Heart left ventricle (tissue), 13 donors: ENCODE results near the gene WHRN.

Experiments used
- CTCF ChIP-seq, 12 donors: fragments of 200-600 bp; sonication (generic) in 4 of 12; IDR thresholded peaks; one replicate each; pipeline versions ENCODE4 v1.5.0 to v1.8.0; 2018 to 2022; ENCODE audit warnings: antibody characterized with exemption in 12 of 12, mild to moderate bottlenecking in 5 of 12
- POLR2A ChIP-seq, 2 donors: fragments of 450-650 bp; IDR thresholded peaks; one replicate each; pipeline ENCODE4 v1.6.1; 2017; ENCODE audit warnings: antibody characterized with exemption in 2 of 2, mild to moderate bottlenecking in 2 of 2, moderate library complexity in 2 of 2
- donor health status: ischemic (EF 13 %, LVEDD 7.1; RV severe dilation, severe dysfunction).
- donor health status: DM: no; HTN: yes; CAD: no.
- donor health status: DM: no; HTN: no; CAD: no.
- donor health status: ischemic (EF 25% LVEDD 6.9; RV normal size, moderate dysfunction).
- donor health status: ischemic (EF 25% LVEDD 5.7; RV mildly dilated, moderate dysfunction).
- donor health status: ischemic (EF 35%, LVEDD 5.7; RV mildly dilated, moderate dysfunction).
- donor health status: nonischemic (EF 11% LVEDD 7.7; RV severe dilation, severe dysfunction).
- donor health status: DM: yes; HTN: yes; CAD: no.
- donor health status: PGD.
- donor health status: ischemic (EF 29% LVEDD 5.4; RV normal size, mild dysfunction).
- donor health status: nonischemic (EF 23%, LVEDD 6.1; RV moderate dilation, normal function).

GRCh38 chr9:114474425-114474824, 30.8 kb downstream of the WHRN start:
- TF ChIP-seq CTCF (IDR thresholded peaks at IDR 0.05) (no peak), POLR2A (IDR thresholded peaks at IDR 0.05) (no peak)
